ENCODE measurements around the gene GPSM1. TPM values are rescaled to one million over a fixed set of nuclear protein-coding genes. Genes with fewer than 3 reads are reported as not detected.

GPSM1 gene
- total and polyA plus RNA-seq, 9 of the 15 experiments (the other 6 are each of a cell fraction or from before 2014, with no cell fraction given): 0.04 to 14.2 (median 3.1) TPM

- BruUV-seq (replicated peaks): no TSS peak
- no peak for FAIRE-seq
- H3K27ac ChIP-seq (ENCODE audit: extremely low read depth, low read depth, low read length): no peak overlapping the region
- H3K4me3 ChIP-seq: no peak overlapping the region
- peaks cover 30 to 70% of the 10 kb centered on the region in 2 experiments; a peak in 4 of 5 replicates for H3K27me3 ChIP-seq (ENCODE audit: control insufficient read depth in 2 of 2, insufficient read depth in 2 of 2, low read length in 2 of 2)
- in situ Hi-C loops (cut with MboI) (no loop called here), intact Hi-C loops (cut with micrococcal nuclease) (loop anchor here (1.0 kb wide), 2 partner anchors 113 to 140 kb away; no protein-coding TSS in a partner anchor)
- peaks cover 0 to 51% of the 10 kb centered on the region in 2 experiments; a peak in 2 of 5 replicates for H3K4me1 ChIP-seq (replicated peaks in 1 of 2; ENCODE audit: control insufficient read depth in 2 of 2, insufficient read depth in 2 of 2, low read length in 2 of 2)
- H3K9me1 ChIP-seq (ENCODE audit: control insufficient read depth, insufficient read depth, low read length): no peaks in the 10 kb centered on the region
- H2AFZ ChIP-seq (ENCODE audit: low read depth, low read length): no peak overlapping the region
- CTCF ChIA-PET (ENCODE audit: low intra/inter-chr PET ratio): interaction anchor here (0.6 to 3.9 kb wide), 7 partner anchors 58 to 354 kb away, joined by 3 to 25 read pairs (median 4); no protein-coding TSS in a partner anchor
- 15% methylated on average over 25 of the region's 32 CpGs for WGBS (ENCODE audit: insufficient coverage, low coverage, missing lambda C conversion rate)
- H3K9me3 ChIP-seq (replicated peaks; ENCODE audit: control insufficient read depth, insufficient read depth, low read depth, low read length): no peaks in the 10 kb centered on the region; the same call in 1 of the 2 replicates
- peak; percentile 98 for ATAC-seq
- no peak overlapping the region for H3K4me2 ChIP-seq (ENCODE audit: insufficient read depth, low read length)
- H3K9ac ChIP-seq (ENCODE audit: insufficient read depth in 1 of 2, low read depth in 2 of 2, low read length in 2 of 2): peak overlapping the region in 1 of 2 experiments; percentile 43; a peak in 2 of 4 replicates
- no peaks in the 10 kb centered on the region for H3K36me3 ChIP-seq (ENCODE audit: control insufficient read depth, insufficient read depth, low read length)
- POLR2A ChIA-PET: interaction anchor here (1.0 kb wide), 1 partner anchor 15 kb away, joined by 3 read pairs; no protein-coding TSS in a partner anchor
- H3K79me2 ChIP-seq (ENCODE audit: control insufficient read depth, insufficient read depth, low read length): no peaks in the 10 kb centered on the region
- DNase-seq (ENCODE audit: extremely low read depth in 1 of 4, low spot score in 3 of 4): peak; percentile 80 to 84 (median 82)
- peaks cover 13% of the 10 kb centered on the region for H4K20me1 ChIP-seq (replicated peaks; ENCODE audit: control insufficient read depth, insufficient read depth, low read length)
- peak; percentile 30; the same call in 1 of the 2 replicates for TF ChIP-seq CREM (IDR thresholded peaks at IDR 0.05; ENCODE audit: low read depth)
- TF ChIP-seq, protein P1, sequence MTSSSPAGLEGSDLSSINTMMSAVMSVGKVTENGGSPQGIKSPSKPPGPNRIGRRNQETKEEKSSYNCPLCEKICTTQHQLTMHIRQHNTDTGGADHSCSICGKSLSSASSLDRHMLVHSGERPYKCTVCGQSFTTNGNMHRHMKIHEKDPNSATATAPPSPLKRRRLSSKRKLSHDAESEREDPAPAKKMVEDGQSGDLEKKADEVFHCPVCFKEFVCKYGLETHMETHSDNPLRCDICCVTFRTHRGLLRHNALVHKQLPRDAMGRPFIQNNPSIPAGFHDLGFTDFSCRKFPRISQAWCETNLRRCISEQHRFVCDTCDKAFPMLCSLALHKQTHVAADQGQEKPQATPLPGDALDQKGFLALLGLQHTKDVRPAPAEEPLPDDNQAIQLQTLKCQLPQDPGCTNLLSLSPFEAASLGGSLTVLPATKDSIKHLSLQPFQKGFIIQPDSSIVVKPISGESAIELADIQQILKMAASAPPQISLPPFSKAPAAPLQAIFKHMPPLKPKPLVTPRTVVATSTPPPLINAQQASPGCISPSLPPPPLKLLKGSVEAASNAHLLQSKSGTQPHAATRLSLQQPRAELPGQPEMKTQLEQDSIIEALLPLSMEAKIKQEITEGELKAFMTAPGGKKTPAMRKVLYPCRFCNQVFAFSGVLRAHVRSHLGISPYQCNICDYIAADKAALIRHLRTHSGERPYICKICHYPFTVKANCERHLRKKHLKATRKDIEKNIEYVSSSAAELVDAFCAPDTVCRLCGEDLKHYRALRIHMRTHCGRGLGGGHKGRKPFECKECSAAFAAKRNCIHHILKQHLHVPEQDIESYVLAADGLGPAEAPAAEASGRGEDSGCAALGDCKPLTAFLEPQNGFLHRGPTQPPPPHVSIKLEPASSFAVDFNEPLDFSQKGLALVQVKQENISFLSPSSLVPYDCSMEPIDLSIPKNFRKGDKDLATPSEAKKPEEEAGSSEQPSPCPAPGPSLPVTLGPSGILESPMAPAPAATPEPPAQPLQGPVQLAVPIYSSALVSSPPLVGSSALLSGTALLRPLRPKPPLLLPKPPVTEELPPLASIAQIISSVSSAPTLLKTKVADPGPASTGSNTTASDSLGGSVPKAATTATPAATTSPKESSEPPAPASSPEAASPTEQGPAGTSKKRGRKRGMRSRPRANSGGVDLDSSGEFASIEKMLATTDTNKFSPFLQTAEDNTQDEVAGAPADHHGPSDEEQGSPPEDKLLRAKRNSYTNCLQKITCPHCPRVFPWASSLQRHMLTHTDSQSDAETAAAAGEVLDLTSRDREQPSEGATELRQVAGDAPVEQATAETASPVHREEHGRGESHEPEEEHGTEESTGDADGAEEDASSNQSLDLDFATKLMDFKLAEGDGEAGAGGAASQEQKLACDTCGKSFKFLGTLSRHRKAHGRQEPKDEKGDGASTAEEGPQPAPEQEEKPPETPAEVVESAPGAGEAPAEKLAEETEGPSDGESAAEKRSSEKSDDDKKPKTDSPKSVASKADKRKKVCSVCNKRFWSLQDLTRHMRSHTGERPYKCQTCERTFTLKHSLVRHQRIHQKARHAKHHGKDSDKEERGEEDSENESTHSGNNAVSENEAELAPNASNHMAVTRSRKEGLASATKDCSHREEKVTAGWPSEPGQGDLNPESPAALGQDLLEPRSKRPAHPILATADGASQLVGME (CRISPR knock-in tag; IDR thresholded peaks at IDR 0.05): 0 out of 2 replicates have a peak, but pooled peaks have one; percentile 33
- peak; percentile 53; the same call in 1 of the 2 replicates for TF ChIP-seq MYNN (IDR thresholded peaks at IDR 0.05)
- no peak for TF ChIP-seq MYNN (CRISPR knock-in tag; IDR thresholded peaks at IDR 0.05)
- peak; percentile 73 for TF ChIP-seq DEAF1 (CRISPR knock-in tag; IDR thresholded peaks at IDR 0.05)
- TF ChIP-seq NCOA6 (IDR thresholded peaks at IDR 0.05): no peak
- TF ChIP-seq MTA3 (IDR thresholded peaks at IDR 0.05; ENCODE audit: borderline replicate concordance): no peak
- peak; percentile 86 to 94 (median 93) for TF ChIP-seq CTCF (IDR thresholded peaks at IDR 0.05 in 2 of 3, conservative IDR thresholded peaks at IDR 0.05 in 1 of 3; ENCODE audit: insufficient read depth in 2 of 3, low read depth in 1 of 3, low read length in 3 of 3)
- TF ChIP-seq SP1 (CRISPR knock-in tag; IDR thresholded peaks at IDR 0.05): 0 out of 2 replicates have a peak, but pooled peaks have one; percentile 20
These were observed 43.8 kb upstream of the GPSM1 start for GRCh38 chr9:136283291-136284235.

All from K562 (cell line).